SK-N-MC (cell line): Measurements from ENCODE around the gene TRIM37.

ENCODE experiments used
- EZH2 ChIP-seq: fragments of 200-600 bp; sonication (generic); IDR thresholded peaks from one replicate; pipeline ENCODE4 v1.6.1; 2017; ENCODE audit warnings: antibody characterized with exemption
- FOXP2 ChIP-seq: optimal IDR thresholded peaks from 2 replicates; pipeline ENCODE3; 2011; ENCODE audit warnings: mild to moderate bottlenecking, moderate library complexity; ENCODE audit not compliant: insufficient read depth; ENCODE audit errors: extremely low read length, control extremely low read depth
- POLR2AphosphoS5 ChIP-seq: IDR thresholded peaks from 2 replicates; pipeline ENCODE4 v1.6.1; 2012; ENCODE audit warnings: mild to moderate bottlenecking, low read depth, low read length, borderline replicate concordance

DNA sequence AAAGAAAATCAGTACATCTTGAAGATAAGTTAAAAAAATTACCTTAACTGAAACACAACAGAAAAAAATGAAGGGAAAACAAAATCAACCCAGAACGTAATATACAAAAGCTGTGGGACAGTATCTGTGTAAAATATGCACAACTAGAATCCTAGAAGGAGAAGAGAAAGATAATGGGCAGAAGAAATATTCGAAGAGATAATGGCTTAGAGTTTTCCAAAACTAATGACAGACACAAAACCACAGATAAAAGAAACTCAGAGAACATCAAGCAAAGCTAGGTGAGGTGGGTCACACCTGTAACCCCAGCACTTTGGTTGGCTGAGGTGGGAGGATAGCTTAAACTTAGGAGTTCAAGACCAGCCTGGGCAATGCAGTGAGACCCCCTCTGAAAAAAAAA, 117.1 kb downstream of the TRIM37 start:
- TF ChIP-seq EZH2 (no peak), POLR2AphosphoS5 (no peak), FOXP2 (no peak)
